ENCODE measurements around the gene RBM46. TPM values are rescaled to one million over a fixed set of nuclear protein-coding genes. Genes with fewer than 3 reads are reported as not detected.

The RBM46 gene
- total and polyA plus RNA-seq, 10 of the 15 experiments (the other 5 are each of a cell fraction or from before 2014, with no cell fraction given), result not detected

GRCh38 chr4:154858166-154858565 lies 77.1 kb downstream of the RBM46 start:
- no peak for DNase-seq (ENCODE audit: low read depth, low spot score)
- no peaks in the 10 kb centered on the region for H4K20me1 ChIP-seq (ENCODE audit: control insufficient read depth, insufficient read depth)
- ATAC-seq, result no peak
- no peaks in the 10 kb centered on the region for H3K4me1 ChIP-seq (ENCODE audit: control insufficient read depth, insufficient read depth, low read length)
- SMC1A ChIA-PET (ENCODE audit: uncharacterized antibody, unreplicated experiment), result no interaction called here
- TF ChIP-seq MXI1 (IDR thresholded peaks at IDR 0.05; ENCODE audit: low read depth, low read length), result no peak
- TF ChIP-seq ZBED1 (IDR thresholded peaks at IDR 0.05; ENCODE audit: borderline replicate concordance), result no peak
- no peak for TF ChIP-seq SPI1 (IDR thresholded peaks at IDR 0.05; ENCODE audit: borderline replicate concordance, insufficient read depth, low read depth, low read length)
- no peak for TF ChIP-seq SUPT20H (IDR thresholded peaks at IDR 0.05; ENCODE audit: borderline replicate concordance, control insufficient read depth, low read depth, low read length)
- TF ChIP-seq NR2C2 (IDR thresholded peaks at IDR 0.05; ENCODE audit: borderline replicate concordance, control insufficient read depth, insufficient read length, low read depth), result no peak
- TF ChIP-seq CEBPB (IDR thresholded peaks at IDR 0.05; ENCODE audit: borderline replicate concordance in 1 of 2, low read depth in 2 of 2, low read length in 2 of 2), result no peak
- TF ChIP-seq SRF (IDR thresholded peaks at IDR 0.05; ENCODE audit: low read depth in 2 of 2, low read length in 2 of 2), result no peak
- TF ChIP-seq NFYA (IDR thresholded peaks at IDR 0.05; ENCODE audit: borderline replicate concordance, low read depth, low read length), result no peak
- TF ChIP-seq TCF3 (IDR thresholded peaks at IDR 0.05; ENCODE audit: borderline replicate concordance, insufficient read depth, low read depth, low read length), result no peak
- no peak for TF ChIP-seq NR2C1 (IDR thresholded peaks at IDR 0.05)
- RAD21 ChIA-PET (ENCODE audit: unreplicated experiment), result no interaction called here
- H3K27me3 ChIP-seq (replicated peaks in 1 of 2; ENCODE audit: control insufficient read depth in 2 of 2, insufficient read depth in 2 of 2, low read length in 1 of 2), result no peaks in the 10 kb centered on the region
- no peak overlapping the region for H3K9ac ChIP-seq (ENCODE audit: control insufficient read depth, insufficient read depth, low read length)
- H3K79me2 ChIP-seq (ENCODE audit: control insufficient read depth, insufficient read depth, low read length), result no peaks in the 10 kb centered on the region
- CTCF ChIA-PET, result no interaction called here
- H3K36me3 ChIP-seq (ENCODE audit: control insufficient read depth in 2 of 2, insufficient read depth in 2 of 2, low read length in 1 of 2), result no peaks in the 10 kb centered on the region
- no peak overlapping the region for H3K4me2 ChIP-seq (ENCODE audit: control insufficient read depth, insufficient read depth)
- intact Hi-C loops (cut with micrococcal nuclease; ENCODE audit: unreplicated experiment), result no loop called here
- in situ Hi-C loops (cut with MboI), result no loop called here
- H3K27ac ChIP-seq (ENCODE audit: control insufficient read depth, insufficient read depth), result no peak overlapping the region
- H3K4me3 ChIP-seq, result no peak overlapping the region
- no peak for FAIRE-seq
- H2AFZ ChIP-seq (ENCODE audit: control insufficient read depth, low read depth, low read length), result no peak overlapping the region
- BruUV-seq (replicated peaks), result no TSS peak
- no peaks in the 10 kb centered on the region; the same call in 2 of the 3 replicates for H3K9me3 ChIP-seq (replicated peaks; ENCODE audit: control insufficient read depth, insufficient read depth, low read length)
- POLR2A ChIA-PET, result no interaction called here
- WGBS (ENCODE audit: insufficient coverage, insufficient replicate concordance, low lambda C conversion rate, missing lambda C conversion rate), result 0% methylated on average over 1 of the region's 1 CpG
